HG03280 (cell line): ENCODE results near the gene TMCO4.
A peak's percentile ranks its signal among the peaks of the same experiment; 100 is the strongest.

Experiments
- ATAC-seq: cut with Tn5 transposase; IDR thresholded peaks from one replicate; pipeline ENCODE4 v1.9.1; 2021; ENCODE audit warnings: mild to moderate bottlenecking, moderate library complexity; ENCODE audit not compliant: unreplicated experiment

Gene TMCO4

DNA sequence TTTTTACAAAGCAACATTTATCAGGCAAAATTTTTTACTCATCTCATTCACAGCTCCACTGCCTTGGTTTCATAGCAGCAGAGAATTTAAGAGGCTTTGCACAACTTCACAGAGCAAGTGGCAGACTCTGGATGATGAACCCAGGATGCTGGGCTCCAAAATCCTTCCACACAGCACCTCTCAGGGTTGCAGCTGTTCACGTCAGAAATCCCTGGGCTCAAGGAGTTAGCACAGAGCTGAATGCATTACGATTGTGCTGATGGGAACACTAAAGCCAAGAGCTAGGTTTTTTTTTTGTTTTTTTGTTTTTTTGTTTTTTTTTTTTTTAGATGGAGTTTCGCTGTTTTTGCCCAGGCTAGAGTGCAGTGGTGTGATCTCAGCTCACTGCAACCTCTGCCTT lies 137.4 kb downstream of the TMCO4 start:
- ATAC-seq, result no peak

DNA sequence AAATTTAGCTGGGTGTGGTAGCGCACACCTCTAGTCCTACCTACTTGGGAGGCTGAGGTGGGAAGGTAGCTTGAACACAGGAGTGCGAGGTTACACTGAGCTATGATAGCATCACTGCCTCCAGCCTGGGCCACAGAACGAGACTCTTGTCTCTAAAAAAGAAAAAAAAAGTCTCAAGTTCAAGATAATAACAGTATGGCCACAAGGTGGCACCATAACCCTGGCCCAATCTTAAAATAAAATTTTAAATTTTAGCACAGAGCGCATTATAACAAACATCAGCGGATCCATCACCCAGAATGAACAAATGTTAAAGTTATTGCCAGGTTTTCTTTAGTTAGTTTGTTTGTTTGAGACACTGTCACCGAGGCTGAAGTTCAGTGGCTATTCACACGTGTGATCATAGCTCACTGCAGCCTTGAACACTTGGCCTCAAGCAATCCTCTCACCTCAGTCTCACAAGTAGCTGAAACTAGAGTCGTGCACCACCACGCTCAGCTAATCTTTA lies 137.9 kb downstream of the TMCO4 start:
- no peak for ATAC-seq

GRCh38 chr1:19658186-19658585 lies 141.5 kb downstream of the TMCO4 start:
- ATAC-seq, result no peak

DNA sequence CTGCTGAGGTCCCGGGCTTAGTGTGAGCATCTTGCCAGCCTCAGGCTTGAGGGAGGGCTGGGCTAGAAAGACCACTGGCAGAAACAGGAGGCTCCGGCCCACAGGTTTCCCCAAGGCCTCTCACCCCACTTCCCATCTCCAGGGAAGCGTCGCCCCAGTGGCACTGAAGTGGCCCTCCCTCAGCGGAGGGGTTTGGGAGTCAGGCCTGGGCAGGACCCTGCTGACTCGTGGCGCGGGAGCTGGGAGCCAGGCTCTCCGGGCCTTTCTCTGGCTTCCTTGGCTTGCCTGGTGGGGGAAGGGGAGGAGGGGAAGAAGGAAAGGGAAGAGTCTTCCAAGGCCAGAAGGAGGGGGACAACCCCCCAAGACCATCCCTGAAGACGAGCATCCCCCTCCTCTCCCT lies 142.2 kb downstream of the TMCO4 start:
- no peak for ATAC-seq

DNA sequence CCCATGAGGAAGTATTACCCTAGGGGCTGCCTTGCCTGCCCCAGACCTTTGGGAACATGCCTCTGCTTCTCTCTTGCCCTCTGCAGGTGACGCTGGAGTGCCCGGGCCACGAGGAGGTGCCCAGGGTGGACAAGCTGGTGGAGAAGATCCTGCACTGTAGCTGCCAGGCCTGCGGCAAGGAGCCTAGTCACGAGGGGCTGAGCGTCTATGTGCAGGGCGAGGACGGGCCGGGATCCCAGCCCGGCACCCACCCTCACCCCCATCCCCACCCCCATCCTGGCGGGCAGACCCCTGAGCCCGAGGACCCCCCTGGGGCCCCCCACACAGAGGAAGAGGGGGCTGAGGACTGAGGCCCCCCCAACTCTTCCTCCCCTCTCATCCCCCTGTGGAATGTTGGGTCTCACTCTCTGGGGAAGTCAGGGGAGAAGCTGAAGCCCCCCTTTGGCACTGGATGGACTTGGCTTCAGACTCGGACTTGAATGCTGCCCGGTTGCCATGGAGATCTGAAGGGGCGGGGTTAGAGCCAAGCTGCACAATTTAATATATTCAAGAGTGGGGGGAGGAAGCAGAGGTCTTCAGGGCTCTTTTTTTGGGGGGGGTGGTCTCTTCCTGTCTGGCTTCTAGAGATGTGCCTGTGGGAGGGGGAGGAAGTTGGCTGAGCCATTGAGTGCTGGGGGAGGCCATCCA lies 142.8 kb downstream of the TMCO4 start:
- no peak for ATAC-seq

- no peak for ATAC-seq
These were observed 143.5 kb downstream of the TMCO4 start for GRCh38 chr1:19656134-19656779.

- no peak for ATAC-seq
These were observed 144.0 kb downstream of the TMCO4 start for GRCh38 chr1:19655718-19656080.

- no peak for ATAC-seq
These were observed 144.6 kb downstream of the TMCO4 start for GRCh38 chr1:19654886-19655717.

- no peak for ATAC-seq
These were observed 145.3 kb downstream of the TMCO4 start for GRCh38 chr1:19654386-19654785.

DNA sequence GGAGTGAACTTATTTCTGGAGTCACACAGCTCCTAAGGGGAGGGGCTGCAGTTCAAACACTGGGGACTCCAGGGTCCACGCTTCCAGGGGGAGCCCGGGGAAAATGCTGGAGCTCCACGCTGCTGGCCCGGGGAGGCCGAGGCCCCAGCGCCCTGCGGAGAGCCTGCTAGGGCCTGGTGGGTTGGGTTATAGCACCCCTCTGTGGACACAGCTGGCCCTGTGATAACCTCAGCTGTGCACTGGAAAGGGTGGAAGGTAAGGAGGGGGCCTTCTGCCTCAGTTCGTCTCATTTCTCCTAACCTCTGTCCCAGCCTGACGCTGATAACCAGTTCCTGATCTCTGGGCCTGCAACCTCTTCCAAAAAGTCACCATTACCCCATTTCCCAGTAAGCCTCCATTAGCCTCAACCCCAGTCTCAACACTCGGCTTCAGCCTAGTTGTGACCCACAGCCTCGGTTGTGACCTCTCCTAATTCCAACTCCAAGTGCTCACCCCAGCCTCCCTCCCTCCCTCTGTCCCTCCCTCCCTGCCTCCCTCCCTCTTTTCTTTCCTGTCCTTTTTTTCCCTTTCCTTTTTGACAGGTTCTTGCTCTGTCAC lies 148.5 kb downstream of the TMCO4 start:
- no peak for ATAC-seq

- no peak for ATAC-seq
These were observed 149.1 kb downstream of the TMCO4 start for GRCh38 chr1:19650416-19651140.

GRCh38 chr1:19648689-19649088 lies 151.0 kb downstream of the TMCO4 start:
- ATAC-seq, result no peak

DNA sequence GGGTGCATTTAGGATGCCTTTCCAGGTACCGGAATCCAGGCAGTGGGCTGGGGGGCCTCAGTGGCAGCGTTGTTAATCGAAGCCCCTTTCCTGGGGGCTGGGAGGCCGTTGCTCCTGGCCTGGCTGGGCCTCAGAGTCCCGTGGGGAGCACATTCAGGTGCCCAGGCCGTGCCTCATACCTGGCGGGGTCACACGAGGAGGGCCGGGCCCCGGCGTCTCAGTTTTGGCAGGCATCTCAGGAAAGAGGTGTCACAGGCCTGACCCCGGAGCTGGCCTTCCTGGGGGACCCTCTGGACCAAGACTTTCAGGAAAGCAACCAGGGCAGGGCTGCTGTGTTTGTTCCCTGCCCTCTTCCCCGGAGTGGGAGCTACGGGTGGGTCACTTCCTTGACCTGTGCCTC lies 151.5 kb downstream of the TMCO4 start:
- no peak for ATAC-seq

DNA sequence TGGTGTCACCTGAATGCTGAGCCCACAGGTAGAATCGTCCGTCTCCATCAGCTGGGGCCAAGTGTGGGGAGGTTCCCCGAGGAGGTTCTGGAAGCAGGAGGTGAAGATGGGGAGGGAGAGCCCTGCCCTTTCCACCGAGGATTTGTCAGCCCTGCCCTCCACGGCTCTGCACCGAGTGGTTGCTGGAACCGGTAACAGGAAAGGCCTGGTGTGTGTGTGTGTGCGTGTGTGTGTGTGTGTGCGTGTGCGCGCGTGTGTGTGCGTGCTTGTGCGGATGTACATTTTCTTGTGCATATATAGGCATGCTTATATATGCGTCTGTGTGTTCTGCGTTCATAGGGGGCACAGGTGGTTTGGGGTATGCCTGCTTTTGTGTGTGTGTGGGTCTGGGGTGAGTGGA lies 152.1 kb downstream of the TMCO4 start:
- no peak for ATAC-seq

- ATAC-seq, result no peak
These were observed 153.1 kb downstream of the TMCO4 start for GRCh38 chr1:19646377-19647319.

- ATAC-seq, result no peak
These were observed 154.1 kb downstream of the TMCO4 start for GRCh38 chr1:19645411-19646251.

- ATAC-seq, result no peak
These were observed 154.9 kb downstream of the TMCO4 start for GRCh38 chr1:19644681-19645410.

DNA sequence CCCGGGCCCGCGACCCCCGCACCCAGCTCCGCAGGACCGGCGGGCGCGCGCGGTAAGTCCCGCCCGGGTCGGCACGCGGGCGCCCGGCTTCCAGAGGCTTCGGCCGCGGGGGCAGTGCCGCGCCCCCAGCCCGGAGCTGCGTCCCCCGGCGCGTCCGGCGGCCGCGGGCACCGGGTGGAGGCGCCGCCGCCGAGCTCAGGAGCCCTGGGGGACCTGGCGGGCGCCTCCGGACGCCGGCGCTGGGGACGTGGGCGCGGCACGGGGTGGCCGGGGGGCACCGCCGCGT lies 155.4 kb downstream of the TMCO4 start:
- peak; percentile 22 for ATAC-seq
